ENCODE data around the gene CFAP68. TPM values are rescaled to one million over a fixed set of nuclear protein-coding genes. Genes with fewer than 3 reads are reported as not detected.
"Not testable (repeated sequence)": the region's sequence is repeated elsewhere in the genome, so short reads cannot be mapped to it uniquely, and the experiment has no call there.

The CFAP68 gene
- total RNA-seq, 2 donors from 2014 or later, result 18.8 to 20.0 TPM

DNA sequence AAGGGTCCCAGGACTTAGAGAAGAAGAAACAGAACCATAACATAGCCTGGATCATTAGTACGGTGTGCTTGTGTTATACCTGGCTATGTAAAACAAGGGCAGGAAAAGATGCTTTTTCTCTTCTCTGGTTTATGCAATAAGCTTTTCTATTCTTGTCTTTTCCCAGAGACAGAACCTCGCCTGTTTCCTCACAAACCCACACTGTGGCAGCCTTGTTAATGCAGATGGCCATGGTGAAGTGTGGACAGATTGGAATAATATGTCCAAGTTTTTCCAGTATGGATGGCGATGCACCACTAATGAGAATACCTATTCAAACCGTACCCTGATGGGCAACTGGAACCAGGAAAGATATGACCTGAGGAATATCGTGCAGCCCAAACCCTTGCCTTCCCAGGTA, 2.9 kb downstream of the CFAP68 start:
- no peak for DNase-seq
- no peaks in the 10 kb centered on the region for H3K36me3 ChIP-seq
- no peak overlapping the region for H3K27ac ChIP-seq
- TF ChIP-seq, protein P1, sequence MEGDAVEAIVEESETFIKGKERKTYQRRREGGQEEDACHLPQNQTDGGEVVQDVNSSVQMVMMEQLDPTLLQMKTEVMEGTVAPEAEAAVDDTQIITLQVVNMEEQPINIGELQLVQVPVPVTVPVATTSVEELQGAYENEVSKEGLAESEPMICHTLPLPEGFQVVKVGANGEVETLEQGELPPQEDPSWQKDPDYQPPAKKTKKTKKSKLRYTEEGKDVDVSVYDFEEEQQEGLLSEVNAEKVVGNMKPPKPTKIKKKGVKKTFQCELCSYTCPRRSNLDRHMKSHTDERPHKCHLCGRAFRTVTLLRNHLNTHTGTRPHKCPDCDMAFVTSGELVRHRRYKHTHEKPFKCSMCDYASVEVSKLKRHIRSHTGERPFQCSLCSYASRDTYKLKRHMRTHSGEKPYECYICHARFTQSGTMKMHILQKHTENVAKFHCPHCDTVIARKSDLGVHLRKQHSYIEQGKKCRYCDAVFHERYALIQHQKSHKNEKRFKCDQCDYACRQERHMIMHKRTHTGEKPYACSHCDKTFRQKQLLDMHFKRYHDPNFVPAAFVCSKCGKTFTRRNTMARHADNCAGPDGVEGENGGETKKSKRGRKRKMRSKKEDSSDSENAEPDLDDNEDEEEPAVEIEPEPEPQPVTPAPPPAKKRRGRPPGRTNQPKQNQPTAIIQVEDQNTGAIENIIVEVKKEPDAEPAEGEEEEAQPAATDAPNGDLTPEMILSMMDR (IDR thresholded peaks at IDR 0.05), result no peak
- H3K4me3 ChIP-seq, result no peak overlapping the region
- no peaks in the 10 kb centered on the region for H3K9me3 ChIP-seq
- H3K9ac ChIP-seq (ENCODE audit: low read depth in 2 of 2, low read length in 2 of 2), result no peak overlapping the region
- no peaks in the 10 kb centered on the region for H3K27me3 ChIP-seq
- no peaks in the 10 kb centered on the region for H3K4me1 ChIP-seq
- intact Hi-C loops (cut with DNase I), result loop anchor here (5.0 kb wide), 1 partner anchor 40 kb away; no protein-coding TSS in a partner anchor

DNA sequence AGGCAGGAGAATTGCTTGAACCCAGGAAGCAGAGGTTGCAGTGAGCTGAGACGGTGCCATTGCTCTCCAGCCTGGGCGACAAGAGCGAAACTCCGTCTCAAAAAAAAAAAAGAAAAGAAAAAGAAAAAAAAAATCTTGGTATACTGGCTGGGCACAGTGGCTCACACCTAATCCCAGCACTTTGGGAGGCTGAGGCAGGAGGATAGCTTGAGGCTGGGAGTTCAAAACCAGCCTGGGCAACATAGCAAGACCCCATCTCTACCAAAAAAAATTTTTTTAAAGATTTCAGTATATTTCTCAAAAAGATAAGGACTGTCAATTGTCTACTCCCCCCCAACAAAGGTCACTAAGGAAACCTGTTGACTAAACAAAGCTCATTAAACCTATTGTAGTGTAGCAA, 5.7 kb downstream of the CFAP68 start:
- intact Hi-C loops (cut with DNase I); H3K27me3 ChIP-seq; H3K4me3 ChIP-seq: not testable (repeated sequence)

DNA sequence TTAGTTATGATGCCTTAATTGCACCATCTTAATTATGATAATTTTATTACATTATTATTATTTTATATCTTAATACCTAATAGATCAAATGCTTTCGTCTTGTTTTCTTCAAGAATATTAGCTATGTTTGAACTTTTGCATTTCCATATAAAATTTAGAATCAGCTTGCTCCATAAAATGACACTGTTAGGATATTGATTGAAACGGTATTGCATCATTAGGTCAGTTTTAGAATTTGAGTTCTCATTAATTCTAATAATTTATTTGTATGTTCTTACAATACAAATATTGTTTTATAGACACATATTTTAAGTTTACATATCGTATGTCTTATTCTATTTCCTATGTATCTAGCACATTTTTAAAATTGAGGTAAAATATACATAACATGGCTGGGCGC, 6.7 kb downstream of the CFAP68 start:
- no peak overlapping the region for H3K9ac ChIP-seq (ENCODE audit: low read depth in 2 of 2, low read length in 2 of 2)
- no peaks in the 10 kb centered on the region for H3K36me3 ChIP-seq
- no peaks in the 10 kb centered on the region for H3K9me3 ChIP-seq
- H3K27ac ChIP-seq, result no peak overlapping the region
- no peaks in the 10 kb centered on the region for H3K27me3 ChIP-seq
- TF ChIP-seq, protein P1 (IDR thresholded peaks at IDR 0.05), result no peak
- H3K4me1 ChIP-seq, result no peaks in the 10 kb centered on the region
- no peak for DNase-seq
- H3K4me3 ChIP-seq, result no peak overlapping the region
- intact Hi-C loops (cut with DNase I), result no loop called here

More for the DNA sequence above, 5.7 kb downstream of the CFAP68 start:
- H3K27ac ChIP-seq; H3K4me1 ChIP-seq; H3K9ac ChIP-seq (ENCODE audit: low read depth in 2 of 2, low read length in 2 of 2); DNase-seq; H3K9me3 ChIP-seq; H3K36me3 ChIP-seq: not testable (repeated sequence)

DNA sequence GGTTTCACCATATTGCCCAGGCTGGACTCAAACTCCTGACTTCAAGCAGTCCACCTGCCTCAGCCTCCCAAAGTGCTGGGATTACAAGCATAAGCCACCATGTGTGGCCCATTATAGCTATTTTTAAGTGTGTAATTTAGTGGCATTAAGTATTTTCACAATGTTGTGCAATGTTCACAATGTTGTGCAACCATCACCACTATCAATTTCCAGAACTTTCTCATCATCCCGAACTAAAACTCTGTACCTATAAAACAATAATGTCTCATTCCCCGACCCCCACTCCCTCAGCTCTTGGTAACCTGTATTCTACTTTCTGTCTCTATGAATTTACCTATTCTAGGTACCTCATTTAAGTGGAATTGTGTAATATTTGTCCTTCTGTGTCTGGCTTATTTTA, 7.5 kb downstream of the CFAP68 start:
- no peak for DNase-seq
- Histone ChIP-seq H3K9me3 (no peaks in the 10 kb centered on the region), H3K4me3 (no peak overlapping the region), H3K27ac (no peak overlapping the region), H3K36me3 (no peaks in the 10 kb centered on the region), H3K27me3 (no peaks in the 10 kb centered on the region), H3K4me1 (no peaks in the 10 kb centered on the region), H3K9ac (ENCODE audit: low read depth in 2 of 2, low read length in 2 of 2) (no peak overlapping the region)
- TF ChIP-seq, protein P1 (IDR thresholded peaks at IDR 0.05), result no peak
- intact Hi-C loops (cut with DNase I), result no loop called here

DNA sequence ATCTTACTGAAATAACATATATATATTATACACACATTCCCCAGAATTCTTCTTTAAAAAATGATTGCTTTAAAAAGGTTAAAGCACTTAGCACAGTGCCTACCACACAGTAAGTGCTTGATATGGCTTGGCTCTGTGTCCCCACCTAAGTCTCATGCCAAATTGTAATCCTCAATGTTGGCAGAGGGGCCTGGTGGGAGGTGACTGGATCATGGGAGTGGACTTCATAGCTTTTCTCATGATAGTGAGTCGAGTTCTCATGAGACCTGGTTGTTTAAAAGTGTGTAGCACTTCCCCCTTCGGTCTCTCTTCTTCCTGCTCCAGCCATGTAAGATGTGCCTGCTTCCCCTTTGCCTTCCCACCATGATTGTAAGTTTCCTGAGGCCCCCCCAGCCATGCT, 26.1 kb downstream of the CFAP68 start:
- H3K27ac ChIP-seq, result no peak overlapping the region
- no peaks in the 10 kb centered on the region for H3K27me3 ChIP-seq
- no peaks in the 10 kb centered on the region for H3K4me1 ChIP-seq
- no peak for DNase-seq
- no peaks in the 10 kb centered on the region for H3K36me3 ChIP-seq
- no peak overlapping the region for H3K9ac ChIP-seq (ENCODE audit: low read depth in 2 of 2, low read length in 2 of 2)
- TF ChIP-seq, protein P1 (IDR thresholded peaks at IDR 0.05), result no peak
- intact Hi-C loops (cut with DNase I), result no loop called here
- H3K9me3 ChIP-seq, result no peaks in the 10 kb centered on the region
- H3K4me3 ChIP-seq, result no peak overlapping the region

DNA sequence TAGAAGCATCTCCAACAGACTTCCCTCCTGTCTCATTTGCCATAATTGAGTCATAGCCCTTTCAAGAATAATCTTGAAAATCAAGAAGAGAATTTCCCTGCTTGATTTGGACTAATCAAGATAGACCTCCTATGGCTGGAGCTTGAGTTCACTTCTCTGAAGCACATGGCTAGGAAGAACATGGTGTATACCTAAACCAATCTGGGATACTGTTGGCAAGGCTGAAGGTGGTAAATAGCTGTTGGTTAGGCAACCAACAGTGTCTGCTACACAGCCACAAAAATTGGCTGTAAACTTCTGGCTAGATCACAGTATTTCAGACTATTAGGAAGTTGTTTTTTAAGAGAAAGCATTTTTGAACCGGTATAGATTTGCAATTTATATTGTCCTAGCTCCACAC, 27.3 kb downstream of the CFAP68 start:
- no peak for DNase-seq
- no peaks in the 10 kb centered on the region for H3K27me3 ChIP-seq
- H3K4me1 ChIP-seq, result no peaks in the 10 kb centered on the region
- TF ChIP-seq, protein P1 (IDR thresholded peaks at IDR 0.05), result no peak
- no peak overlapping the region for H3K9ac ChIP-seq (ENCODE audit: low read depth in 2 of 2, low read length in 2 of 2)
- no peak overlapping the region for H3K27ac ChIP-seq
- H3K4me3 ChIP-seq, result no peak overlapping the region
- intact Hi-C loops (cut with DNase I), result no loop called here
- no peaks in the 10 kb centered on the region for H3K9me3 ChIP-seq
- no peaks in the 10 kb centered on the region for H3K36me3 ChIP-seq

Measured in colonic mucosa (tissue), 4 donors.